Smooth muscle cell (in vitro differentiated cells): ENCODE data around the gene PRKCE. TPM values are rescaled to one million over a fixed set of nuclear protein-coding genes. Genes with fewer than 3 reads are reported as not detected.

ENCODE experiments used
- DNase-seq: peaks from one replicate; lab custom pipeline; 2025; ENCODE audit not compliant: unreplicated experiment; lab: John Stamatoyannopoulos, UW
- H2AFZ ChIP-seq: fragments of 200-600 bp; sonication (generic); 2 replicates; pipeline ENCODE4 v1.6.0; 2016; ENCODE audit warnings: antibody characterized with exemption, low read depth, mild to moderate bottlenecking
- H3F3A ChIP-seq: fragments of 200-600 bp; sonication (generic); 2 replicates; pipeline ENCODE4 v1.6.0; 2017; ENCODE audit warnings: antibody characterized with exemption, low read depth
- H3K27ac ChIP-seq: fragments of 200-600 bp; sonication (generic); 2 replicates; pipeline ENCODE4 v1.5.1; 2016; ENCODE audit warnings: low read depth, mild to moderate bottlenecking
- H3K27me3 ChIP-seq: fragments of 200-600 bp; sonication (generic); 2 replicates; pipeline ENCODE4 v1.6.1; 2016; ENCODE audit warnings: low read depth, mild to moderate bottlenecking
- H3K36me3 ChIP-seq: fragments of 200-600 bp; sonication (generic); 2 replicates; pipeline ENCODE4 v1.5.1; 2016; ENCODE audit warnings: low read depth
- H3K4me1 ChIP-seq: fragments of 200-600 bp; sonication (generic); 2 replicates; pipeline ENCODE4 v1.5.1; 2016; ENCODE audit warnings: low read depth
- H3K4me2 ChIP-seq: fragments of 200-600 bp; sonication (generic); 2 replicates; pipeline ENCODE4 v1.6.0; 2016; ENCODE audit warnings: mild to moderate bottlenecking
- H3K4me3 ChIP-seq: fragments of 200-600 bp; sonication (generic); 2 replicates; pipeline ENCODE4 v1.5.1; 2016; ENCODE audit warnings: mild to moderate bottlenecking
- H3K79me2 ChIP-seq: fragments of 200-600 bp; sonication (generic); 2 replicates; pipeline ENCODE4 v1.6.0; 2016; ENCODE audit warnings: low read depth, mild to moderate bottlenecking
- H3K9ac ChIP-seq: fragments of 200-600 bp; sonication (generic); 2 replicates; pipeline ENCODE4 v1.6.0; 2016; ENCODE audit warnings: low read depth
- H3K9me3 ChIP-seq: fragments of 200-600 bp; sonication (generic); replicated peaks from 2 replicates; pipeline ENCODE4 v1.5.1; 2016; ENCODE audit warnings: low read depth
- H4K20me1 ChIP-seq: fragments of 200-600 bp; sonication (generic); 2 replicates; pipeline ENCODE4 v1.6.0; 2016; ENCODE audit warnings: low read depth
- WGBS: methylation state at CpG from one replicate; pipeline ENCODE4 v1.1.7; 2016; ENCODE audit warnings: low lambda C conversion rate; 5-methylcytosine and 5-hydroxymethylcytosine counted together
- polyA plus RNA-seq: library from polyadenylated mRNA; unstranded; fragments of >200 nt; fragmentation: Nextera tagmentation; extraction: Ambion mirVana; gene quantifications from 2 replicates; pipeline ENCODE4 v1.2.1, GENCODE V29; 2016
- total RNA-seq: library from RNA; depleted of rRNA; stranded (reverse); fragments of >200 nt; gene quantifications from 2 replicates; pipeline ENCODE4 v1.2.3, GENCODE V29; 2014
- TF ChIP-seq, protein P1 (sequence below): fragments of 200-600 bp; sonication (generic); IDR thresholded peaks from 2 replicates; pipeline ENCODE4 v1.5.1; 2017; ENCODE audit warnings: borderline replicate concordance, mild to moderate bottlenecking, antibody characterized with exemption; ENCODE audit not compliant: insufficient read depth, poor library complexity, severe bottlenecking

The PRKCE gene
- total and polyA plus RNA-seq, 2 experiments from 2014 or later, result 20.6 to 29.1 TPM

DNA sequence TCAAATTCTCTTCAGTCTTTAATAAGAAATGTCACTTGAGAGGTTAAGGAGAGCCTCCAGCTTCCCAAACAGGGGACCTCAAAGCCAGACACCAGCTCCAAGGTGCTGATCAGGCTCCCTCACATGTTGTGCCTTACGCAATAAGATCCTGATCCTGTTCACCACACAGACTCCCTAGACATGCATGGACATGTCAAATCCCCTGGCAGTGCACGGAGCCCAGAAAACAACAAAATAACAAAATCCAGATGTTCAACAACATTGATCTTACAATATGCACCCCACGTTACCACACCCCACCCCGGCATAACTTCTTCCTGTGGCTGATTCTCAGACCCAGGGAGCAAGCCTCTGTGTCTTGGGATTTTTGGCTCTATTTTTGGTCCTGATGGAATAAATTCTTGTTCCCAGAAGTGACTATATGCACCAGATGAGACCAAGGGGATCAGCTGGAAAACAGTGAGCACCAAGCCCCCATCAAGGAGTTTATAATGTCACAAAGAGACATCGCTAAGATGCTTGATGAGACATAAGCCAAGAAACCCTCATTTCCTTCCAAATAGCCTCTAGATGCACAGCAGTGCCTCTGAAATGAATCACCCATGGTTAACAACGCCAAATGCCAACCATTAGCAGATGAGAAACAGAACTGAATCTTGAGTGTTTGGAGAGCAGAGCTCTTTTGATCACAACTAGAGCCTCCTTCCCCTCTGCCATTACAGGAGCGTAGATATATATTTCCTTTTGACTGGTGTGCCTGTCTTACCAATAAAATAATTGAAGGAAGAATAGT is 198.2 kb downstream of the PRKCE start:
- Histone ChIP-seq H3K4me3 (no peak overlapping the region), H2AFZ (no peak overlapping the region), H3K9me3 (no peaks in the 10 kb centered on the region), H3K4me2 (peak overlapping the region; percentile 60), H3K4me1 (no peaks in the 10 kb centered on the region), H3F3A (peaks cover 1% of the 10 kb centered on the region), H3K9ac (peak overlapping the region; percentile 42), H3K27me3 (no peaks in the 10 kb centered on the region), H3K79me2 (peaks cover 6% of the 10 kb centered on the region), H3K27ac (peak overlapping the region; percentile 80), H4K20me1 (peaks cover 66% of the 10 kb centered on the region), H3K36me3 (no peaks in the 10 kb centered on the region)
- 54% methylated on average over 7 of the region's 7 CpGs for WGBS
- TF ChIP-seq, protein P1, sequence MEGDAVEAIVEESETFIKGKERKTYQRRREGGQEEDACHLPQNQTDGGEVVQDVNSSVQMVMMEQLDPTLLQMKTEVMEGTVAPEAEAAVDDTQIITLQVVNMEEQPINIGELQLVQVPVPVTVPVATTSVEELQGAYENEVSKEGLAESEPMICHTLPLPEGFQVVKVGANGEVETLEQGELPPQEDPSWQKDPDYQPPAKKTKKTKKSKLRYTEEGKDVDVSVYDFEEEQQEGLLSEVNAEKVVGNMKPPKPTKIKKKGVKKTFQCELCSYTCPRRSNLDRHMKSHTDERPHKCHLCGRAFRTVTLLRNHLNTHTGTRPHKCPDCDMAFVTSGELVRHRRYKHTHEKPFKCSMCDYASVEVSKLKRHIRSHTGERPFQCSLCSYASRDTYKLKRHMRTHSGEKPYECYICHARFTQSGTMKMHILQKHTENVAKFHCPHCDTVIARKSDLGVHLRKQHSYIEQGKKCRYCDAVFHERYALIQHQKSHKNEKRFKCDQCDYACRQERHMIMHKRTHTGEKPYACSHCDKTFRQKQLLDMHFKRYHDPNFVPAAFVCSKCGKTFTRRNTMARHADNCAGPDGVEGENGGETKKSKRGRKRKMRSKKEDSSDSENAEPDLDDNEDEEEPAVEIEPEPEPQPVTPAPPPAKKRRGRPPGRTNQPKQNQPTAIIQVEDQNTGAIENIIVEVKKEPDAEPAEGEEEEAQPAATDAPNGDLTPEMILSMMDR, result no peak
- no peak for DNase-seq

DNA sequence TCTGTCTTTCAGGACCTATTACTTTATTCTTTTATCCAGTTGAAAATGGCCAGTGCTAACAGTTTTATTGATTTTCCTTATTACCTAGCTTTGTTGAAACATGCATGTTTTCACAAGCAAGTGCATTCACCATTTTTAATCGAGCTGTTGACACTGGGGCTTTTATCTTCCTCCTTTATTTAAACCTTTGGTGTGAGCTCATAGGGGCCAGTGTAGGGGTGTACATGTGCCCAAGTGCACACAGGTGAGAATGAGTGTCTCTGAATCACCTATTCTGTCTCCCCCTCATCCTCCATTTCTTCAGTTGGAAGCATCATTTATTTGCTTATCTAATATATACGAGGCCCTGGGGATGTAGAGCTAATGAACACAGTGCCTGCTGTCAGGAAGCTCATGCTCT is 199.1 kb downstream of the PRKCE start:
- Histone ChIP-seq H3K4me1 (no peaks in the 10 kb centered on the region), H3K9me3 (no peaks in the 10 kb centered on the region), H3K36me3 (no peaks in the 10 kb centered on the region), H3K4me3 (no peak overlapping the region), H3K4me2 (no peak overlapping the region), H3K27me3 (no peaks in the 10 kb centered on the region), H4K20me1 (peaks cover 67% of the 10 kb centered on the region), H3F3A (no peaks in the 10 kb centered on the region), H2AFZ (no peak overlapping the region), H3K9ac (no peak overlapping the region), H3K27ac (peak overlapping the region; percentile 80), H3K79me2 (peaks cover 13% of the 10 kb centered on the region)
- DNase-seq, result no peak
- TF ChIP-seq, protein P1, result no peak
- 88% methylated on average over 2 of the region's 2 CpGs for whole genome bisulfite sequencing

GRCh38 chr2:45851111-45851510 is 199.6 kb downstream of the PRKCE start:
- DNase-seq, result no peak
- H3K27ac ChIP-seq, result no peak overlapping the region
- TF ChIP-seq, protein P1, result no peak
- peaks cover 64% of the 10 kb centered on the region for H4K20me1 ChIP-seq
- H3F3A ChIP-seq, result no peaks in the 10 kb centered on the region
- H3K36me3 ChIP-seq, result no peaks in the 10 kb centered on the region
- no peak overlapping the region for H3K4me2 ChIP-seq
- H3K9me3 ChIP-seq, result no peaks in the 10 kb centered on the region
- H3K9ac ChIP-seq, result no peak overlapping the region
- no peak overlapping the region for H2AFZ ChIP-seq
- WGBS, result 88% methylated on average over 2 of the region's 2 CpGs
- peaks cover 13% of the 10 kb centered on the region for H3K79me2 ChIP-seq
- no peaks in the 10 kb centered on the region for H3K27me3 ChIP-seq
- no peaks in the 10 kb centered on the region for H3K4me1 ChIP-seq
- no peak overlapping the region for H3K4me3 ChIP-seq
